Endothelial cell of umbilical vein (primary cell): ENCODE results near the gene CCDC60. TPM values are rescaled to one million over a fixed set of nuclear protein-coding genes. Genes with fewer than 3 reads are reported as not detected.

ENCODE experiments used
- BruUV-seq: library from RNA; stranded (reverse); fragments of 400-500 nt; replicated peaks from 2 replicates; lab custom pipeline; 2021; lab: Mats Ljungman, UMichigan
- CTCF ChIA-PET: fragments of 300-600, 350-600 bp; sonication (Branson Sonifier 250); formaldehyde crosslinking; loops from one replicate; lab custom pipeline; 2021; ENCODE audit warnings: antibody characterized with exemption, inconsistent platforms; lab: Charles Lee
- POLR2A ChIA-PET: fragments of 300-600, 350-600 bp; sonication (Branson Sonifier 250); formaldehyde crosslinking; loops from one replicate; lab custom pipeline; 2021; ENCODE audit warnings: antibody characterized with exemption, inconsistent platforms; lab: Charles Lee
- DNase-seq: peaks from one replicate; pipeline ENCODE4 v3.0.0-alpha.2; 2011; ENCODE audit warnings: low read depth, low spot score
- FAIRE-seq: peaks from 2 replicates; lab custom pipeline; 2011; peaks lifted over from hg19 to GRCh38; lab: Jason Lieb, UNC
- H2AFZ ChIP-seq: 2 replicates; pipeline ENCODE4 v1.6.0; 2012; ENCODE audit warnings: low read depth, low read length, control low read depth, inconsistent platforms
- H3K27ac ChIP-seq: 2 replicates; pipeline ENCODE4 v1.5.1; 2011; ENCODE audit warnings: low read depth, mild to moderate bottlenecking, control low read depth, low read length, moderate library complexity; ENCODE audit not compliant: insufficient read depth
- H3K27me3 ChIP-seq, 2 experiments: 2 replicates each; pipeline versions ENCODE4 v1.6.0 to v1.6.1; 2011; ENCODE audit warnings: low read length in 2 of 2, mixed read lengths in 1 of 2; ENCODE audit not compliant: control insufficient read depth in 2 of 2, insufficient read depth in 2 of 2
- H3K36me3 ChIP-seq, 2 experiments: 2 replicates in 1 of 2; 3 replicates in 1 of 2; pipeline ENCODE4 v1.5.1; 2011; ENCODE audit warnings: low read length in 2 of 2, mild to moderate bottlenecking in 1 of 2, moderate library complexity in 1 of 2; ENCODE audit not compliant: control insufficient read depth in 2 of 2, insufficient read depth in 2 of 2; ENCODE audit errors: extremely low read depth in 1 of 2
- H3K4me1 ChIP-seq: 3 replicates; pipeline ENCODE4 v1.5.1; 2011; ENCODE audit warnings: mild to moderate bottlenecking, low read length; ENCODE audit not compliant: control insufficient read depth, insufficient read depth; ENCODE audit errors: extremely low read depth
- H3K4me2 ChIP-seq: 2 replicates; pipeline ENCODE4 v1.6.1; 2011; ENCODE audit warnings: low read length, control low read depth, mixed read lengths; ENCODE audit not compliant: insufficient read depth
- H3K4me3 ChIP-seq, 3 experiments: fragments of 200-600 bp in 1 of 3; sonication (generic), shearing (Covaris generic) in 1 of 3; replicated peaks in 1 of 3; 2 replicates each; pipeline ENCODE4 v1.5.1; 2011 to 2016; ENCODE audit warnings: control low read depth in 3 of 3, low read length in 3 of 3, mild to moderate bottlenecking in 2 of 3, inconsistent platforms in 1 of 3, low read depth in 1 of 3, moderate library complexity in 1 of 3; ENCODE audit not compliant: insufficient read depth in 1 of 3
- H3K79me2 ChIP-seq: 2 replicates; pipeline ENCODE4 v1.6.0; 2012; ENCODE audit warnings: low read length, inconsistent platforms; ENCODE audit not compliant: control insufficient read depth, insufficient read depth
- H3K9ac ChIP-seq: replicated peaks from 2 replicates; pipeline ENCODE3; 2011; ENCODE audit warnings: low read length, control low read depth; ENCODE audit not compliant: insufficient read depth; ENCODE audit errors: extremely low read depth
- H3K9me1 ChIP-seq: replicated peaks from 3 replicates; pipeline ENCODE4 v1.6.0; 2011; ENCODE audit warnings: mild to moderate bottlenecking, low read length; ENCODE audit not compliant: control insufficient read depth, insufficient read depth; ENCODE audit errors: extremely low read depth
- H3K9me3 ChIP-seq: replicated peaks from 2 replicates; pipeline ENCODE4 v1.5.1; 2012; ENCODE audit warnings: low read length, inconsistent platforms; ENCODE audit not compliant: control insufficient read depth, insufficient read depth
- H4K20me1 ChIP-seq: replicated peaks from 2 replicates; pipeline ENCODE3; 2011; ENCODE audit warnings: mild to moderate bottlenecking, low read length; ENCODE audit not compliant: control insufficient read depth, insufficient read depth; ENCODE audit errors: extremely low read depth
- CTCF ChIP-seq, 2 donors: IDR thresholded peaks; 1 replicate in 1 of 2; 2 replicates in 1 of 2; pipeline ENCODE4 v1.5.1; 2011; ENCODE audit warnings: low read length in 2 of 2, mild to moderate bottlenecking in 2 of 2, moderate library complexity in 2 of 2, control low read depth in 1 of 2, inconsistent platforms in 1 of 2, low read depth in 1 of 2; ENCODE audit not compliant: insufficient read depth in 1 of 2; ENCODE audit errors: extremely low read depth in 1 of 2
- EZH2 ChIP-seq: IDR thresholded peaks from 2 replicates; pipeline ENCODE4 v1.6.1; 2012; ENCODE audit warnings: borderline replicate concordance, low read depth, mild to moderate bottlenecking, moderate library complexity, low read length, inconsistent platforms; ENCODE audit not compliant: severe bottlenecking
- FOS ChIP-seq: IDR thresholded peaks from 2 replicates; pipeline ENCODE4 v1.6.1; 2011; ENCODE audit warnings: mild to moderate bottlenecking, low read length, moderate library complexity, borderline replicate concordance; ENCODE audit not compliant: insufficient read depth
- GATA2 ChIP-seq: IDR thresholded peaks from 2 replicates; pipeline ENCODE4 v1.7.0; 2011; ENCODE audit warnings: low read depth, mild to moderate bottlenecking, moderate library complexity, mixed read lengths, low read length; ENCODE audit not compliant: insufficient read length, insufficient read depth
- JUN ChIP-seq: IDR thresholded peaks from 2 replicates; pipeline ENCODE4 v1.6.1; 2011; ENCODE audit warnings: borderline replicate concordance, low read depth; ENCODE audit not compliant: insufficient read length, insufficient read depth
- MAX ChIP-seq: IDR thresholded peaks from 2 replicates; pipeline ENCODE4 v1.6.1; 2011; ENCODE audit not compliant: insufficient read depth, insufficient read length
- MYC ChIP-seq: IDR thresholded peaks from one replicate; pipeline ENCODE4 v1.6.1; 2011; ENCODE audit warnings: mild to moderate bottlenecking, low read depth, low read length
- POLR2A ChIP-seq: IDR thresholded peaks from 2 replicates; pipeline ENCODE4 v1.6.1; 2012; ENCODE audit warnings: low read depth, mild to moderate bottlenecking, control low read depth, low read length
- POLR2AphosphoS5 ChIP-seq: IDR thresholded peaks from 2 replicates; pipeline ENCODE4 v1.6.1; 2012; ENCODE audit warnings: low read depth, mild to moderate bottlenecking, control low read depth, low read length, moderate library complexity; ENCODE audit not compliant: insufficient read depth
- dilution Hi-C: fragments of 300-500 bp; cut with MboI; formaldehyde crosslinking; loops from one replicate; pipeline ENCODE4 v1.15.0; 2019; ENCODE audit warnings: low sequenced_read_pairs; ENCODE audit not compliant: extremely low pct_ligation_motif_present
- intact Hi-C: fragments of 100-400 bp; cut with micrococcal nuclease; formaldehyde crosslinking; loops from one replicate; pipeline ENCODE4 v1.10.0; 2022
- polyA plus RNA-seq, 4 experiments: library from polyadenylated mRNA; depleted of rRNA in 3 of 4; stranded (reverse) in 3 of 4; unstranded in 1 of 4; fragments of >200 nt; gene quantifications; 2 replicates each; pipeline versions ENCODE4 v1.2.1 to v1.2.3, GENCODE V29; 2011 to 2012; ENCODE audit warnings: missing spikeins in 1 of 4
- total RNA-seq: library from RNA; stranded (reverse); gene quantifications from 2 replicates; pipeline ENCODE4 v1.2.3, GENCODE V29; 2021

CCDC60 gene
- total and polyA plus RNA-seq, 2 donors (not counting 3 experiments of a cell fraction or from before 2014, with no cell fraction given), result not detected

GRCh38 chr12:119301379-119301778 is 33.1 kb upstream of the CCDC60 start:
- Histone ChIP-seq H4K20me1 (no peaks in the 10 kb centered on the region), H3K4me2 (no peak overlapping the region), H3K27me3 (no peaks in the 10 kb centered on the region), H2AFZ (no peak overlapping the region), H3K4me1 (no peaks in the 10 kb centered on the region), H3K9ac (no peak overlapping the region), H3K4me3 (no peak overlapping the region), H3K27ac (no peak overlapping the region), H3K9me1 (no peaks in the 10 kb centered on the region), H3K9me3 (peaks cover 3% of the 10 kb centered on the region), H3K36me3 (no peaks in the 10 kb centered on the region), H3K79me2 (no peaks in the 10 kb centered on the region)
- TF ChIP-seq EZH2 (no peak), MYC (no peak), FOS (no peak), POLR2A (no peak), MAX (no peak), POLR2AphosphoS5 (no peak), CTCF (IDR thresholded peaks at IDR 0.05; ENCODE audit: extremely low read depth in 1 of 2, insufficient read depth in 1 of 2, low read depth in 1 of 2, low read length in 2 of 2) (no peak), JUN (no peak), GATA2 (no peak)
- ChIA-PET CTCF (no interaction called here), POLR2A (no interaction called here)
- intact Hi-C loops (no loop called here), dilution Hi-C loops (no loop called here)
- FAIRE-seq (no peak), DNase-seq (no peak)
- no TSS peak for BruUV-seq
